NCI-H1092 treated with DMSO at 0.1 percent for 48 hours (cell line): ENCODE measurements around the gene TSHZ1.

ENCODE experiments used
- DNase-seq: peaks from one replicate; lab custom pipeline; 2025; lab: John Stamatoyannopoulos, UW

Gene TSHZ1

GRCh38 chr18:75275226-75275625, 64.6 kb downstream of the TSHZ1 start:
- DNase-seq = no peak

GRCh38 chr18:75276818-75277609, 66.4 kb downstream of the TSHZ1 start:
- no peak for DNase-seq

GRCh38 chr18:75277610-75277928, 67.0 kb downstream of the TSHZ1 start:
- no peak for DNase-seq

GRCh38 chr18:75279381-75279780, 68.8 kb downstream of the TSHZ1 start:
- DNase-seq = no peak

GRCh38 chr18:75280427-75281280, 70.1 kb downstream of the TSHZ1 start:
- DNase-seq = no peak

GRCh38 chr18:75282746-75283145, 72.1 kb downstream of the TSHZ1 start:
- DNase-seq = no peak

- DNase-seq = no peak
Measured at GRCh38 chr18:75283731-75284130, 73.1 kb downstream of the TSHZ1 start.

GRCh38 chr18:75284566-75284965, 74.0 kb downstream of the TSHZ1 start:
- no peak for DNase-seq

GRCh38 chr18:75285876-75286275, 75.3 kb downstream of the TSHZ1 start:
- DNase-seq = no peak

GRCh38 chr18:75287006-75287405, 76.4 kb downstream of the TSHZ1 start:
- no peak for DNase-seq

- no peak for DNase-seq
Measured at GRCh38 chr18:75287700-75288099, 77.1 kb downstream of the TSHZ1 start.

- no peak for DNase-seq
Measured at GRCh38 chr18:75289761-75290160, 79.2 kb downstream of the TSHZ1 start.

GRCh38 chr18:75290737-75291358, 80.3 kb downstream of the TSHZ1 start:
- DNase-seq = peak; percentile 80

GRCh38 chr18:75291460-75291859, 80.9 kb downstream of the TSHZ1 start:
- DNase-seq = no peak

GRCh38 chr18:75293591-75293990, 83.0 kb downstream of the TSHZ1 start:
- DNase-seq = no peak

- DNase-seq = no peak
Measured at GRCh38 chr18:75297731-75298130, 87.1 kb downstream of the TSHZ1 start.

GRCh38 chr18:75304678-75305557, 94.3 kb downstream of the TSHZ1 start:
- DNase-seq = no peak

- no peak for DNase-seq
Measured at GRCh38 chr18:75305984-75306383, 95.4 kb downstream of the TSHZ1 start.

- DNase-seq = no peak
Measured at GRCh38 chr18:75307530-75307929, 96.9 kb downstream of the TSHZ1 start.

GRCh38 chr18:75309564-75309963, 99.0 kb downstream of the TSHZ1 start:
- DNase-seq = no peak

- DNase-seq = no peak
Measured at GRCh38 chr18:75314117-75314516, 103.5 kb downstream of the TSHZ1 start.

GRCh38 chr18:75314606-75315005, 104.0 kb downstream of the TSHZ1 start:
- DNase-seq = no peak
